Measurements from ENCODE around the gene CADM1. TPM values are rescaled to one million over a fixed set of nuclear protein-coding genes. Genes with fewer than 3 reads are reported as not detected.

CADM1 gene
- total and polyA plus RNA-seq, 2 donors (not counting 3 experiments of a cell fraction or from before 2014, with no cell fraction given) = 0.52 to 2.6 TPM

- intact Hi-C loops (cut with micrococcal nuclease) = no loop called here
- no peak overlapping the region for H3K4me2 ChIP-seq (ENCODE audit: insufficient read depth, low read length)
- no peak overlapping the region for H2AFZ ChIP-seq (ENCODE audit: low read depth, low read length)
- no peaks in the 10 kb centered on the region for H3K9me1 ChIP-seq (replicated peaks; ENCODE audit: control insufficient read depth, extremely low read depth, insufficient read depth, low read length)
- H3K27ac ChIP-seq (ENCODE audit: insufficient read depth, low read depth, low read length) = no peak overlapping the region
- FAIRE-seq (no peak), DNase-seq (ENCODE audit: low read depth, low spot score) (no peak)
- H3K4me3 ChIP-seq (replicated peaks in 1 of 3; ENCODE audit: insufficient read depth in 1 of 3, low read depth in 1 of 3, low read length in 3 of 3) = no peak overlapping the region
- TF ChIP-seq MYC (IDR thresholded peaks at IDR 0.05; ENCODE audit: low read depth, low read length) = no peak
- no peak for TF ChIP-seq GATA2 (IDR thresholded peaks at IDR 0.05; ENCODE audit: insufficient read depth, insufficient read length, low read depth, low read length)
- TF ChIP-seq POLR2AphosphoS5 (IDR thresholded peaks at IDR 0.05; ENCODE audit: insufficient read depth, low read depth, low read length) = no peak
- no peak for TF ChIP-seq JUN (IDR thresholded peaks at IDR 0.05; ENCODE audit: borderline replicate concordance, insufficient read depth, insufficient read length, low read depth)
- TF ChIP-seq MAX (IDR thresholded peaks at IDR 0.05; ENCODE audit: insufficient read depth, insufficient read length) = no peak
- TF ChIP-seq EZH2 (IDR thresholded peaks at IDR 0.05; ENCODE audit: borderline replicate concordance, low read depth, low read length, severe bottlenecking) = no peak
- no peak for TF ChIP-seq FOS (IDR thresholded peaks at IDR 0.05; ENCODE audit: borderline replicate concordance, insufficient read depth, low read length)
- TF ChIP-seq CTCF (IDR thresholded peaks at IDR 0.05; ENCODE audit: extremely low read depth in 1 of 2, insufficient read depth in 1 of 2, low read depth in 1 of 2, low read length in 2 of 2) = no peak
- no peak for TF ChIP-seq POLR2A (IDR thresholded peaks at IDR 0.05; ENCODE audit: low read depth, low read length)
- no peaks in the 10 kb centered on the region for H3K27me3 ChIP-seq (ENCODE audit: control insufficient read depth in 2 of 2, insufficient read depth in 2 of 2, low read length in 2 of 2)
- dilution Hi-C loops (cut with MboI; ENCODE audit: extremely low pct_ligation_motif_present, low sequenced_read_pairs) = no loop called here
- no TSS peak for BruUV-seq (replicated peaks)
- H4K20me1 ChIP-seq (replicated peaks; ENCODE audit: control insufficient read depth, extremely low read depth, insufficient read depth, low read length) = no peaks in the 10 kb centered on the region
- no peaks in the 10 kb centered on the region for H3K79me2 ChIP-seq (ENCODE audit: control insufficient read depth, insufficient read depth, low read length)
- H3K36me3 ChIP-seq (ENCODE audit: control insufficient read depth in 2 of 2, extremely low read depth in 1 of 2, insufficient read depth in 2 of 2, low read length in 2 of 2) = no peaks in the 10 kb centered on the region
- POLR2A ChIA-PET = no interaction called here
- no peak overlapping the region for H3K9ac ChIP-seq (replicated peaks; ENCODE audit: extremely low read depth, insufficient read depth, low read length)
- no peaks in the 10 kb centered on the region for H3K4me1 ChIP-seq (ENCODE audit: control insufficient read depth, extremely low read depth, insufficient read depth, low read length)
- no peaks in the 10 kb centered on the region for H3K9me3 ChIP-seq (replicated peaks; ENCODE audit: control insufficient read depth, insufficient read depth, low read length)
- CTCF ChIA-PET = no interaction called here
Measured at GRCh38 chr11:115398333-115399080, 105.7 kb downstream of the CADM1 start.
